MM.1S (cell line): Measurements from ENCODE around the gene ZCCHC2.

ENCODE experiments used
- DNase-seq: peaks from one replicate; pipeline ENCODE4 v3.0.0-alpha.2; 2015
- H2AFZ ChIP-seq: fragments of 300-600 bp; sonication (generic); 2 replicates; pipeline ENCODE4 v1.6.0; 2016; ENCODE audit warnings: antibody characterized with exemption, low read length
- H3F3A ChIP-seq: fragments of 300-600 bp; sonication (generic); 2 replicates; pipeline ENCODE4 v1.6.1; 2016; ENCODE audit warnings: mild to moderate bottlenecking, antibody characterized with exemption, low read length, moderate library complexity, mixed read lengths; ENCODE audit not compliant: insufficient read depth
- H3K27ac ChIP-seq: fragments of 300-600 bp; sonication (generic); 2 replicates; pipeline ENCODE4 v1.5.1; 2016; ENCODE audit warnings: mild to moderate bottlenecking, low read length
- H3K27me3 ChIP-seq: fragments of 300-600 bp; sonication (generic); replicated peaks from 2 replicates; pipeline ENCODE4 v1.6.0; 2016; ENCODE audit warnings: low read length; ENCODE audit not compliant: insufficient read depth
- H3K36me3 ChIP-seq: fragments of 300-600 bp; sonication (generic); replicated peaks from 2 replicates; pipeline ENCODE4 v1.6.1; 2016; ENCODE audit warnings: mild to moderate bottlenecking, low read length, mixed read lengths; ENCODE audit not compliant: insufficient read depth
- H3K4me1 ChIP-seq: fragments of 300-600 bp; sonication (generic); 2 replicates; pipeline ENCODE4 v1.6.1; 2016; ENCODE audit warnings: low read length, mixed read lengths
- H3K4me2 ChIP-seq: fragments of 300-600 bp; sonication (generic); 2 replicates; pipeline ENCODE4 v1.6.0; 2016; ENCODE audit warnings: low read depth, low read length
- H3K4me3 ChIP-seq: fragments of 300-600 bp; sonication (generic); 2 replicates; pipeline ENCODE4 v1.5.1; 2016; ENCODE audit warnings: low read length, mixed read lengths
- H3K79me2 ChIP-seq: fragments of 300-600 bp; sonication (generic); 2 replicates; pipeline ENCODE4 v1.6.1; 2016; ENCODE audit warnings: mixed run types, low read length, mixed read lengths
- H3K9ac ChIP-seq: fragments of 300-600 bp; sonication (generic); 2 replicates; pipeline ENCODE4 v1.6.1; 2016; ENCODE audit warnings: low read length, mixed read lengths
- H3K9me2 ChIP-seq: fragments of 300-600 bp; sonication (generic); replicated peaks from 2 replicates; pipeline ENCODE4 v1.6.1; 2016; ENCODE audit warnings: mild to moderate bottlenecking, low read length, mixed read lengths; ENCODE audit not compliant: insufficient read depth
- H3K9me3 ChIP-seq: fragments of 300-600 bp; sonication (generic); replicated peaks from 2 replicates; pipeline ENCODE4 v1.6.1; 2016; ENCODE audit warnings: mild to moderate bottlenecking, low read length, mixed read lengths; ENCODE audit not compliant: insufficient read depth
- H4K20me1 ChIP-seq: fragments of 300-600 bp; sonication (generic); 2 replicates; pipeline ENCODE4 v1.6.1; 2016; ENCODE audit warnings: mild to moderate bottlenecking, low read length, moderate library complexity, mixed read lengths; ENCODE audit not compliant: insufficient read depth
- CTCF ChIP-seq: fragments of 300-600 bp; sonication (generic); IDR thresholded peaks from 2 replicates; pipeline ENCODE4 v1.5.1; 2016; ENCODE audit warnings: antibody characterized with exemption, low read length, mixed read lengths
- EZH2 ChIP-seq: fragments of 300-600 bp; sonication (generic); optimal IDR thresholded peaks from 2 replicates; pipeline ENCODE3; 2017; ENCODE audit warnings: low read depth, mild to moderate bottlenecking, antibody characterized with exemption, low read length, mixed read lengths
- EZH2phosphoT487 ChIP-seq: fragments of 300-600 bp; sonication (generic); IDR thresholded peaks from 2 replicates; pipeline ENCODE4 v1.6.1; 2018; ENCODE audit warnings: antibody characterized with exemption, low read length

Gene ZCCHC2

DNA sequence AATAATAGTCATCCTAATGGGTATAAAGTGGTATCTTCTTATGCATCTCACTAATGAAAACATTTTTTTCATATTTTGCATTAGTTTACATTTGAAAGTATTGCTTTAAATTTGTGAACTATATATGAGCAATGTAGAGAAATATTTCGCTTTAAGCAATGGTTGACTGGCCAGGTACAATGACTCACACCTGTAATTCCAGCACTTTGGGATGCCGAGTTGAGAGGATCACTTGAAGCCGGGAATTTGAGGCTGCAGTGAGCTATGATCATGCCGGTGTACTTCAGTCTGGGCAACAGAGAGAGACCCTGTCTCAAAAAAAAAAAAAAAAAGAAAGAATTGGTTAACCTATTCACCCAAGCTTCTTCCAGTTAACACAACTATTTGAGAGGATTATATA is 15.1 kb downstream of the ZCCHC2 start:
- H3K9me3 ChIP-seq: no peaks in the 10 kb centered on the region
- H3K4me3 ChIP-seq: no peak overlapping the region
- no peak overlapping the region for H3K4me2 ChIP-seq

DNA sequence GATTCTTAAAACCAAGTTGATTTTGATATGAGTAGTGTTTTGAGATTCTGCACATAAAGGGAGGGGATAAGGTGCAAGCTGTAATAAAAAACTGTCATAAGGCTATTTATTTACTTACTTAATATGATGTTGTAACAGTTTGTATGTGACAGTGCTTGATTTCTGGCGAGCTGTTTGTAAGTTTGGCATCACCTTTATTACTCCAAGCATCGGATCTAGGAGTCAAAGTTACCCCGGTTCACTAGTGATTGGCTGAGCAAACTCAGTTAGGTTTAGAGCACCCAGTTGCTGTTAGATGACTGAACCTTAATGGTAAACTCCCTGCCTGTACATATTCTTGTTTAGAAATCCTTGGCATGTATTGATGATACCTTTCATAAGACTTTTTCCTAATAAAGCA is 16.1 kb downstream of the ZCCHC2 start:
- Histone ChIP-seq H3K79me2 (no peaks in the 10 kb centered on the region), H3K9me2 (no peaks in the 10 kb centered on the region), H4K20me1 (no peaks in the 10 kb centered on the region), H3K9ac (no peak overlapping the region), H3K36me3 (no peaks in the 10 kb centered on the region), H2AFZ (no peak overlapping the region), H3K27me3 (no peaks in the 10 kb centered on the region), H3K27ac (no peak overlapping the region), H3K9me3 (no peaks in the 10 kb centered on the region), H3F3A (no peaks in the 10 kb centered on the region), H3K4me2 (no peak overlapping the region), H3K4me1 (no peaks in the 10 kb centered on the region), H3K4me3 (no peak overlapping the region)
- TF ChIP-seq CTCF (no peak), EZH2phosphoT487 (no peak), EZH2 (no peak)
- no peak for DNase-seq

More for the DNA sequence above, 15.1 kb downstream of the ZCCHC2 start:
- Histone ChIP-seq H2AFZ (no peak overlapping the region), H3K9ac (no peak overlapping the region), H3K79me2 (no peaks in the 10 kb centered on the region), H3F3A (no peaks in the 10 kb centered on the region), H3K36me3 (no peaks in the 10 kb centered on the region), H4K20me1 (no peaks in the 10 kb centered on the region), H3K4me1 (no peaks in the 10 kb centered on the region), H3K27me3 (no peaks in the 10 kb centered on the region), H3K9me2 (no peaks in the 10 kb centered on the region), H3K27ac (no peak overlapping the region)
- DNase-seq: no peak
- TF ChIP-seq EZH2 (no peak), EZH2phosphoT487 (no peak), CTCF (no peak)

DNA sequence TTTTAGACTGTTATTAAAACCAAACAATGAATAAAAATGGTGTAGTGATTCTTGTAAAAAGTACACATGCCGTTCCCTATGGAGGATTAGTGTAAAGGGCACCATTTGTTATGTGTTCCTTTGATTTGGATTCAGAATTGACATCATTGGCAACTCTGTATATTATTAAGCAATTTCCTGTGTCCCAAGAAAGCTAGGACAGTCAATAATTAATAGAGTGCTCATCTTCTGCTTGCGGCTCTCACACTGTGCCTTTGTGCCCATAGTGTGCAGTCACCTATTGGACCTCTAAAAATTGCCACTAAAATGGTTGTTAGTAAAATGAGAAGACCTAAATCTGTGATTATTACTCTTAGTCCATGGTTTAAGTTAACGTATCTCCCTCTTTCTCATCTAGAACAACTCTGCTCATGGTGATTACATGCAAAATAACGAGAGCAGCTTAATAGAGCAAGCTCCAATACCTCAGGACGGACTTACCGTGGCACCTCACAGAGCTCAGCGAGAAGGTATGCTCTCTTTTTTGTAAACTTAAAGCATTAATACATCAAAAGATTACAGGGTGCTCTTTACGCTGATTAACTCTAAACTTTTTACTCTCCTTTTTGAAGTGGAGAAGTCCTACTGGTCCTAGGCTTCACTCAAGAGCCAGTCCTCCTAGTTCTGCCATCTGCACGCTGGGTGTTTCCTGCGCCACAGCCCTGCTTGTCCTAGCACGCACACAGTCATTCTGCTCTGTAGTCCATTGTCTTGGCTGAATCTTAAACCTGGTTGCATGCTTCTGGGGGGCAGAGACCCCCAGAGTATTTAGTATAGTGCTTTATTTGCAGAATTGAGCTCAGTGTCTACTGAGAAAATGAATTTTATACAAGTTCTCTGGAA is 16.7 kb downstream of the ZCCHC2 start:
- Histone ChIP-seq H3K9ac (no peak overlapping the region), H2AFZ (no peak overlapping the region), H4K20me1 (no peaks in the 10 kb centered on the region), H3K9me3 (no peaks in the 10 kb centered on the region), H3K9me2 (no peaks in the 10 kb centered on the region), H3K4me2 (no peak overlapping the region), H3K4me1 (no peaks in the 10 kb centered on the region), H3K27me3 (no peaks in the 10 kb centered on the region), H3K79me2 (no peaks in the 10 kb centered on the region), H3K36me3 (no peaks in the 10 kb centered on the region), H3K4me3 (no peak overlapping the region), H3F3A (no peaks in the 10 kb centered on the region), H3K27ac (no peak overlapping the region)
- DNase-seq: no peak
- no peak for TF ChIP-seq EZH2
- TF ChIP-seq CTCF: no peak
- TF ChIP-seq EZH2phosphoT487: no peak
